Osteocyte (in vitro differentiated cells): ENCODE measurements around the gene ATOH1. TPM values are rescaled to one million over a fixed set of nuclear protein-coding genes. Genes with fewer than 3 reads are reported as not detected.
A peak's percentile ranks its signal among the peaks of the same experiment; 100 is the strongest.

Experiments used
- DNase-seq: peaks from one replicate; pipeline ENCODE4 v3.0.0; 2021; ENCODE audit warnings: mixed read lengths; ENCODE audit not compliant: unreplicated experiment; ENCODE audit errors: extremely low spot score
- H3K27ac Mint-ChIP-seq: one replicate; pipeline ENCODE4 v1.8.0; 2021; ENCODE audit warnings: mild to moderate bottlenecking, mixed read lengths; ENCODE audit not compliant: unreplicated experiment
- H3K27me3 Mint-ChIP-seq: one replicate; pipeline ENCODE4 v1.8.0; 2021; ENCODE audit warnings: mixed read lengths; ENCODE audit not compliant: unreplicated experiment
- H3K36me3 Mint-ChIP-seq: one replicate; pipeline ENCODE4 v1.8.0; 2021; ENCODE audit warnings: mixed read lengths; ENCODE audit not compliant: unreplicated experiment
- H3K4me1 Mint-ChIP-seq: one replicate; pipeline ENCODE4 v1.8.0; 2021; ENCODE audit warnings: mixed read lengths; ENCODE audit not compliant: unreplicated experiment
- H3K4me3 Mint-ChIP-seq: one replicate; pipeline ENCODE4 v1.8.0; 2021; ENCODE audit warnings: mild to moderate bottlenecking, moderate library complexity, mixed read lengths; ENCODE audit not compliant: unreplicated experiment
- H3K9me3 Mint-ChIP-seq: one replicate; pipeline ENCODE4 v1.8.0; 2021; ENCODE audit warnings: mixed read lengths; ENCODE audit not compliant: unreplicated experiment
- CTCF ChIP-seq: fragments of 200-600 bp; sonication (generic); IDR thresholded peaks from 2 replicates; pipeline ENCODE4 v1.5.0; 2021; ENCODE audit warnings: antibody characterized with exemption, mild to moderate bottlenecking, moderate library complexity
- total RNA-seq: library from RNA; stranded (reverse); gene quantifications from 2 replicates; pipeline ENCODE4 v1.2.1, GENCODE V29; 2021

The ATOH1 gene
- total RNA-seq, 1 donor from 2014 or later, result not detected

- TF ChIP-seq CTCF, result peak; percentile 54
- Mint-ChIP-seq H3K4me1 (no peaks in the 10 kb centered on the region), H3K36me3 (no peaks in the 10 kb centered on the region), H3K27me3 (peaks cover 18% of the 10 kb centered on the region), H3K9me3 (no peaks in the 10 kb centered on the region), H3K4me3 (no peak overlapping the region), H3K27ac (no peak overlapping the region)
- no peak for DNase-seq
Measured at GRCh38 chr4:93788712-93789111, 39.8 kb upstream of the ATOH1 start.

GRCh38 chr4:93791570-93792195 is 36.9 kb upstream of the ATOH1 start:
- TF ChIP-seq CTCF, result peak; percentile 91
- Mint-ChIP-seq H3K27ac (no peak overlapping the region), H3K36me3 (no peaks in the 10 kb centered on the region), H3K9me3 (no peaks in the 10 kb centered on the region), H3K4me1 (no peaks in the 10 kb centered on the region), H3K4me3 (no peak overlapping the region), H3K27me3 (peaks cover 35% of the 10 kb centered on the region)
- DNase-seq, result no peak

- TF ChIP-seq CTCF, result no peak
- Mint-ChIP-seq H3K9me3 (no peaks in the 10 kb centered on the region), H3K4me3 (no peak overlapping the region), H3K36me3 (no peaks in the 10 kb centered on the region), H3K27ac (no peak overlapping the region), H3K4me1 (no peaks in the 10 kb centered on the region), H3K27me3 (peaks cover 42% of the 10 kb centered on the region)
- DNase-seq, result no peak
Measured at GRCh38 chr4:93802045-93802444, 26.5 kb upstream of the ATOH1 start.

GRCh38 chr4:93809773-93810172 is 18.8 kb upstream of the ATOH1 start:
- no peak for TF ChIP-seq CTCF
- Mint-ChIP-seq H3K4me1 (no peaks in the 10 kb centered on the region), H3K9me3 (no peaks in the 10 kb centered on the region), H3K4me3 (no peak overlapping the region), H3K36me3 (no peaks in the 10 kb centered on the region), H3K27me3 (peaks cover 49% of the 10 kb centered on the region), H3K27ac (no peak overlapping the region)
- DNase-seq, result no peak

- H3K27me3 Mint-ChIP-seq, result peaks cover 50% of the 10 kb centered on the region
- DNase-seq, result no peak
- H3K36me3 Mint-ChIP-seq, result no peaks in the 10 kb centered on the region
- H3K9me3 Mint-ChIP-seq, result no peaks in the 10 kb centered on the region
- TF ChIP-seq CTCF, result no peak
- no peaks in the 10 kb centered on the region for H3K4me1 Mint-ChIP-seq
- no peak overlapping the region for H3K27ac Mint-ChIP-seq
- H3K4me3 Mint-ChIP-seq, result no peak overlapping the region
Measured at GRCh38 chr4:93810340-93810992, 18.1 kb upstream of the ATOH1 start.
